Measurements from ENCODE around the gene ERCC1.
A peak's percentile ranks its signal among the peaks of the same experiment; 100 is the strongest.

Gene ERCC1

GRCh38 chr19:45370410-45371204 lies 53.1 kb downstream of the ERCC1 start, which contains the start of gene ERCC2:
ERCC2 (minus strand) TSS chr19:45370573; CDS start chr19:45370540, 33 bp downstream.
- Histone ChIP-seq H3K4me3 (ENCODE audit: low read length) (peak within 1 kb of the TSS; percentile 92), H3K27me3 (ENCODE audit: control insufficient read depth, insufficient read depth, low read length) (no peaks in the 10 kb centered on the region), H3K4me1 (ENCODE audit: control insufficient read depth, insufficient read depth, low read length) (peaks cover 27% of the 10 kb centered on the region), H3K9me3 (replicated peaks; ENCODE audit: low read length) (no peaks in the 10 kb centered on the region), H3K9ac (ENCODE audit: low read depth, low read length) (peak within 1 kb of the TSS; percentile 93), H3K36me3 (ENCODE audit: insufficient read depth, low read length) (peaks cover 14% of the 10 kb centered on the region), H3K4me2 (ENCODE audit: low read length) (peak within 1 kb of the TSS; percentile 88)

- no peaks in the 10 kb centered on the region for H3K9me3 ChIP-seq (replicated peaks; ENCODE audit: low read length)
- peaks cover 19% of the 10 kb centered on the region for H3K4me1 ChIP-seq (ENCODE audit: control insufficient read depth, insufficient read depth, low read length)
- H3K4me2 ChIP-seq (ENCODE audit: low read length) = peak overlapping the region; percentile 88
- H3K4me3 ChIP-seq (ENCODE audit: low read length) = peak overlapping the region; percentile 92
- no peaks in the 10 kb centered on the region for H3K27me3 ChIP-seq (ENCODE audit: control insufficient read depth, insufficient read depth, low read length)
- H3K9ac ChIP-seq (ENCODE audit: low read depth, low read length) = no peak overlapping the region
- H3K36me3 ChIP-seq (ENCODE audit: insufficient read depth, low read length) = peaks cover 24% of the 10 kb centered on the region
These were observed 54.9 kb downstream of the ERCC1 start for GRCh38 chr19:45368737-45369340.

GRCh38 chr19:45368127-45368526 lies 55.6 kb downstream of the ERCC1 start:
- Histone ChIP-seq H3K4me1 (ENCODE audit: control insufficient read depth, insufficient read depth, low read length) (peaks cover 19% of the 10 kb centered on the region), H3K4me2 (ENCODE audit: low read length) (peak overlapping the region; percentile 88), H3K36me3 (ENCODE audit: insufficient read depth, low read length) (peaks cover 29% of the 10 kb centered on the region), H3K27me3 (ENCODE audit: control insufficient read depth, insufficient read depth, low read length) (no peaks in the 10 kb centered on the region), H3K9me3 (replicated peaks; ENCODE audit: low read length) (no peaks in the 10 kb centered on the region), H3K4me3 (ENCODE audit: low read length) (no peak overlapping the region), H3K9ac (ENCODE audit: low read depth, low read length) (no peak overlapping the region)

- Histone ChIP-seq H3K36me3 (ENCODE audit: insufficient read depth, low read length) (peaks cover 49% of the 10 kb centered on the region), H3K4me1 (ENCODE audit: control insufficient read depth, insufficient read depth, low read length) (peaks cover 17% of the 10 kb centered on the region), H3K4me3 (ENCODE audit: low read length) (no peak overlapping the region), H3K9me3 (replicated peaks; ENCODE audit: low read length) (no peaks in the 10 kb centered on the region), H3K4me2 (ENCODE audit: low read length) (no peak overlapping the region), H3K9ac (ENCODE audit: low read depth, low read length) (no peak overlapping the region), H3K27me3 (ENCODE audit: control insufficient read depth, insufficient read depth, low read length) (no peaks in the 10 kb centered on the region)
These were observed 59.0 kb downstream of the ERCC1 start for GRCh38 chr19:45364696-45365095.

- H3K4me3 ChIP-seq (ENCODE audit: low read length) = no peak overlapping the region
- H3K9ac ChIP-seq (ENCODE audit: low read depth, low read length) = no peak overlapping the region
- peaks cover 56% of the 10 kb centered on the region for H3K36me3 ChIP-seq (ENCODE audit: insufficient read depth, low read length)
- H3K4me2 ChIP-seq (ENCODE audit: low read length) = no peak overlapping the region
- peaks cover 11% of the 10 kb centered on the region for H3K4me1 ChIP-seq (ENCODE audit: control insufficient read depth, insufficient read depth, low read length)
- H3K9me3 ChIP-seq (replicated peaks; ENCODE audit: low read length) = no peaks in the 10 kb centered on the region
- H3K27me3 ChIP-seq (ENCODE audit: control insufficient read depth, insufficient read depth, low read length) = no peaks in the 10 kb centered on the region
These were observed 59.8 kb downstream of the ERCC1 start for GRCh38 chr19:45363861-45364459.

- no peaks in the 10 kb centered on the region for H3K4me1 ChIP-seq (ENCODE audit: control insufficient read depth, insufficient read depth, low read length)
- no peak overlapping the region for H3K4me3 ChIP-seq (ENCODE audit: low read length)
- no peak overlapping the region for H3K4me2 ChIP-seq (ENCODE audit: low read length)
- H3K9me3 ChIP-seq (replicated peaks; ENCODE audit: low read length) = no peaks in the 10 kb centered on the region
- peaks cover 66% of the 10 kb centered on the region for H3K36me3 ChIP-seq (ENCODE audit: insufficient read depth, low read length)
- H3K27me3 ChIP-seq (ENCODE audit: control insufficient read depth, insufficient read depth, low read length) = no peaks in the 10 kb centered on the region
- H3K9ac ChIP-seq (ENCODE audit: low read depth, low read length) = no peak overlapping the region
These were observed 61.4 kb downstream of the ERCC1 start for GRCh38 chr19:45362291-45362690.

GRCh38 chr19:45361608-45362007 lies 62.1 kb downstream of the ERCC1 start:
- peaks cover 72% of the 10 kb centered on the region for H3K36me3 ChIP-seq (ENCODE audit: insufficient read depth, low read length)

GRCh38 chr19:45358213-45358792 lies 65.4 kb downstream of the ERCC1 start:
- Histone ChIP-seq H3K9me3 (replicated peaks; ENCODE audit: low read length) (no peaks in the 10 kb centered on the region), H3K27me3 (ENCODE audit: control insufficient read depth, insufficient read depth, low read length) (no peaks in the 10 kb centered on the region), H3K36me3 (ENCODE audit: insufficient read depth, low read length) (peaks cover 84% of the 10 kb centered on the region), H3K4me3 (ENCODE audit: low read length) (no peak overlapping the region), H3K4me1 (ENCODE audit: control insufficient read depth, insufficient read depth, low read length) (no peaks in the 10 kb centered on the region), H3K9ac (ENCODE audit: low read depth, low read length) (no peak overlapping the region), H3K4me2 (ENCODE audit: low read length) (no peak overlapping the region)

More at GRCh38 chr19:45361608-45362007, 62.1 kb downstream of the ERCC1 start:
- Histone ChIP-seq H3K9ac (ENCODE audit: low read depth, low read length) (no peak overlapping the region), H3K9me3 (replicated peaks; ENCODE audit: low read length) (no peaks in the 10 kb centered on the region), H3K4me2 (ENCODE audit: low read length) (no peak overlapping the region), H3K4me3 (ENCODE audit: low read length) (no peak overlapping the region), H3K4me1 (ENCODE audit: control insufficient read depth, insufficient read depth, low read length) (no peaks in the 10 kb centered on the region), H3K27me3 (ENCODE audit: control insufficient read depth, insufficient read depth, low read length) (no peaks in the 10 kb centered on the region)

GRCh38 chr19:45357445-45357783 lies 66.3 kb downstream of the ERCC1 start:
- H3K4me2 ChIP-seq (ENCODE audit: low read length) = no peak overlapping the region
- H3K36me3 ChIP-seq (ENCODE audit: insufficient read depth, low read length) = peaks cover 86% of the 10 kb centered on the region
- H3K4me1 ChIP-seq (ENCODE audit: control insufficient read depth, insufficient read depth, low read length) = no peaks in the 10 kb centered on the region
- no peaks in the 10 kb centered on the region for H3K27me3 ChIP-seq (ENCODE audit: control insufficient read depth, insufficient read depth, low read length)
- H3K9ac ChIP-seq (ENCODE audit: low read depth, low read length) = no peak overlapping the region
- no peak overlapping the region for H3K4me3 ChIP-seq (ENCODE audit: low read length)
- no peaks in the 10 kb centered on the region for H3K9me3 ChIP-seq (replicated peaks; ENCODE audit: low read length)
